Mesenchymal stem cell (in vitro differentiated cells and primary cell): ENCODE measurements around the gene TMEM240.

Experiments used
- DNase-seq: peaks from one replicate; pipeline ENCODE4 v3.0.0-alpha.2; 2013
- H2AFZ ChIP-seq: one replicate; pipeline ENCODE4 v1.6.1; 2013; ENCODE audit warnings: low read depth, mild to moderate bottlenecking, control low read depth, inconsistent platforms, low read length, moderate library complexity
- H2AK5ac ChIP-seq: 2 replicates; pipeline ENCODE4 v1.6.1; 2013; ENCODE audit warnings: low read length, moderate library complexity, mild to moderate bottlenecking, inconsistent platforms; ENCODE audit not compliant: severe bottlenecking
- H2BK120ac ChIP-seq: one replicate; pipeline ENCODE4 v1.6.1; 2013; ENCODE audit warnings: low read depth, mild to moderate bottlenecking, inconsistent platforms, low read length, moderate library complexity
- H2BK12ac ChIP-seq, 2 experiments: one replicate each; pipeline ENCODE4 v1.6.1; 2013; ENCODE audit warnings: inconsistent platforms in 2 of 2, low read length in 2 of 2, mild to moderate bottlenecking in 2 of 2, moderate library complexity in 2 of 2, control low read depth in 1 of 2
- H2BK15ac ChIP-seq: one replicate; pipeline ENCODE4 v1.6.1; 2013; ENCODE audit warnings: mild to moderate bottlenecking, low read depth, inconsistent platforms; ENCODE audit not compliant: poor library complexity, severe bottlenecking
- H2BK5ac ChIP-seq: 2 replicates; pipeline ENCODE4 v1.6.1; 2013; ENCODE audit warnings: low read depth, mild to moderate bottlenecking, low read length, control low read depth, inconsistent platforms; ENCODE audit not compliant: poor library complexity, severe bottlenecking
- H3K14ac ChIP-seq, 2 experiments: one replicate each; pipeline ENCODE4 v1.6.1; 2013; ENCODE audit warnings: inconsistent platforms in 2 of 2, low read length in 2 of 2, control low read depth in 1 of 2, mild to moderate bottlenecking in 1 of 2, moderate library complexity in 1 of 2
- H3K18ac ChIP-seq, 2 experiments: one replicate each; pipeline ENCODE4 v1.6.1; 2013; ENCODE audit warnings: inconsistent platforms in 2 of 2, low read length in 2 of 2, control low read depth in 1 of 2, low read depth in 1 of 2, mild to moderate bottlenecking in 1 of 2
- H3K23ac ChIP-seq, 2 experiments: one replicate each; pipeline ENCODE4 v1.6.1; 2013; ENCODE audit warnings: inconsistent platforms in 2 of 2, low read length in 2 of 2, mild to moderate bottlenecking in 2 of 2, moderate library complexity in 2 of 2, control low read depth in 1 of 2
- H3K27ac ChIP-seq: 2 replicates; pipeline ENCODE4 v1.5.1; 2013; ENCODE audit warnings: mild to moderate bottlenecking, moderate library complexity, low read length, control low read depth, inconsistent platforms; ENCODE audit not compliant: poor library complexity, severe bottlenecking
- H3K27me3 ChIP-seq, 2 experiments: 2 replicates each; pipeline versions ENCODE4 v1.6.1 to v1.7.0; 2013; ENCODE audit warnings: low read length in 2 of 2, mild to moderate bottlenecking in 2 of 2, moderate library complexity in 2 of 2, control low read depth in 1 of 2, inconsistent platforms in 1 of 2; ENCODE audit not compliant: control insufficient read depth in 1 of 2, insufficient read depth in 1 of 2
- H3K36me3 ChIP-seq, 2 experiments: 2 replicates each; pipeline versions ENCODE4 v1.6.1 to v1.7.0; 2013; ENCODE audit warnings: low read length in 2 of 2, control low read depth in 1 of 2, inconsistent platforms in 1 of 2, low read depth in 1 of 2, mild to moderate bottlenecking in 1 of 2; ENCODE audit not compliant: insufficient read depth in 2 of 2, control insufficient read depth in 1 of 2
- H3K4ac ChIP-seq, 2 experiments: one replicate each; pipeline ENCODE4 v1.6.1; 2013; ENCODE audit warnings: inconsistent platforms in 2 of 2, low read length in 2 of 2, mild to moderate bottlenecking in 2 of 2, moderate library complexity in 2 of 2, control low read depth in 1 of 2, low read depth in 1 of 2
- H3K4me1 ChIP-seq: 2 replicates; pipeline ENCODE4 v1.6.1; 2013; ENCODE audit warnings: low read depth, low read length, control low read depth; ENCODE audit not compliant: control insufficient read depth, insufficient read depth
- H3K4me2 ChIP-seq: 2 replicates; pipeline ENCODE4 v1.6.1; 2013; ENCODE audit warnings: low read length, mild to moderate bottlenecking, inconsistent platforms; ENCODE audit not compliant: poor library complexity, severe bottlenecking
- H3K4me3 ChIP-seq, 2 experiments: 2 replicates each; pipeline versions ENCODE4 v1.5.1 to v1.7.0; 2013; ENCODE audit warnings: low read length in 2 of 2, mild to moderate bottlenecking in 2 of 2, control low read depth in 1 of 2, low read depth in 1 of 2; ENCODE audit not compliant: insufficient read depth in 1 of 2
- H3K79me1 ChIP-seq: replicated peaks from 2 replicates; pipeline ENCODE4 v1.6.1; 2013; ENCODE audit warnings: mild to moderate bottlenecking, control low read depth, low read length, inconsistent platforms; ENCODE audit not compliant: poor library complexity, severe bottlenecking
- H3K9ac ChIP-seq: 2 replicates; pipeline ENCODE4 v1.7.0; 2013; ENCODE audit warnings: mild to moderate bottlenecking, low read length, moderate library complexity
- H3K9me3 ChIP-seq: 2 replicates; pipeline ENCODE4 v1.7.0; 2013; ENCODE audit warnings: mild to moderate bottlenecking, low read length; ENCODE audit not compliant: control insufficient read depth
- H4K8ac ChIP-seq: one replicate; pipeline ENCODE4 v1.6.1; 2013; ENCODE audit warnings: inconsistent platforms, mild to moderate bottlenecking, low read length, moderate library complexity
- H4K91ac ChIP-seq: one replicate; pipeline ENCODE4 v1.6.1; 2013; ENCODE audit warnings: mild to moderate bottlenecking, low read length, inconsistent platforms
- WGBS: methylation state at CpG from one replicate; pipeline ENCODE4 v1.1.7; 2013; ENCODE audit warnings: mixed read lengths; 5-methylcytosine and 5-hydroxymethylcytosine counted together

TMEM240 gene

GRCh38 chr1:1565340-1565739 lies 24.9 kb upstream of the TMEM240 start:
- Histone ChIP-seq H3K4ac (no peak overlapping the region), H3K4me1 (peaks cover 11% of the 10 kb centered on the region), H3K14ac (no peak overlapping the region), H3K27me3 (no peaks in the 10 kb centered on the region), H3K9me3 (no peaks in the 10 kb centered on the region), H4K91ac (no peak overlapping the region), H4K8ac (no peak overlapping the region), H2AK5ac (no peak overlapping the region), H3K23ac (no peak overlapping the region), H2BK12ac (no peak overlapping the region), H2BK120ac (no peak overlapping the region), H3K36me3 (peaks cover 63 to 69% of the 10 kb centered on the region in 2 experiments), H3K4me2 (no peak overlapping the region), H3K18ac (no peak overlapping the region), H3K9ac (no peak overlapping the region), H2BK15ac (no peak overlapping the region), H2BK5ac (no peak overlapping the region), H3K79me1 (peaks cover 20% of the 10 kb centered on the region), H3K27ac (no peak overlapping the region), H2AFZ (no peak overlapping the region), H3K4me3 (no peak overlapping the region)
- no peak for DNase-seq
- 98% methylated on average over 9 of the region's 10 CpGs for WGBS

GRCh38 chr1:1564268-1564667 lies 23.8 kb upstream of the TMEM240 start:
- Histone ChIP-seq H4K91ac (no peak overlapping the region), H3K4me1 (peaks cover 8% of the 10 kb centered on the region), H3K14ac (no peak overlapping the region), H3K79me1 (peaks cover 25% of the 10 kb centered on the region), H3K9ac (no peak overlapping the region), H4K8ac (no peak overlapping the region), H3K4ac (no peak overlapping the region), H3K4me2 (no peak overlapping the region), H3K27me3 (no peaks in the 10 kb centered on the region), H3K27ac (no peak overlapping the region), H2BK120ac (no peak overlapping the region), H3K23ac (no peak overlapping the region), H3K9me3 (no peaks in the 10 kb centered on the region), H3K4me3 (no peak overlapping the region), H2BK15ac (no peak overlapping the region), H3K18ac (no peak overlapping the region), H2AK5ac (no peak overlapping the region), H3K36me3 (peaks cover 68 to 71% of the 10 kb centered on the region in 2 experiments), H2BK5ac (no peak overlapping the region), H2BK12ac (no peak overlapping the region), H2AFZ (no peak overlapping the region)
- DNase-seq: no peak
- 96% methylated on average over 19 of the region's 19 CpGs for WGBS

- Histone ChIP-seq H2AK5ac (no peak overlapping the region), H3K18ac (no peak overlapping the region), H3K9me3 (no peaks in the 10 kb centered on the region), H3K36me3 (peaks cover 67 to 73% of the 10 kb centered on the region in 2 experiments), H3K79me1 (peaks cover 25% of the 10 kb centered on the region), H3K4me1 (peaks cover 8% of the 10 kb centered on the region), H3K27ac (no peak overlapping the region), H3K4me2 (no peak overlapping the region), H2BK12ac (no peak overlapping the region), H4K8ac (no peak overlapping the region), H3K27me3 (no peaks in the 10 kb centered on the region), H2BK5ac (no peak overlapping the region), H2BK120ac (no peak overlapping the region), H3K14ac (no peak overlapping the region), H3K9ac (no peak overlapping the region), H2BK15ac (no peak overlapping the region), H4K91ac (no peak overlapping the region), H3K23ac (no peak overlapping the region), H2AFZ (no peak overlapping the region), H3K4me3 (no peak overlapping the region), H3K4ac (no peak overlapping the region)
- DNase-seq: no peak
- 96% methylated on average over 12 of the region's 12 CpGs for WGBS
Observed at GRCh38 chr1:1563688-1564087, 23.3 kb upstream of the TMEM240 start.

DNA sequence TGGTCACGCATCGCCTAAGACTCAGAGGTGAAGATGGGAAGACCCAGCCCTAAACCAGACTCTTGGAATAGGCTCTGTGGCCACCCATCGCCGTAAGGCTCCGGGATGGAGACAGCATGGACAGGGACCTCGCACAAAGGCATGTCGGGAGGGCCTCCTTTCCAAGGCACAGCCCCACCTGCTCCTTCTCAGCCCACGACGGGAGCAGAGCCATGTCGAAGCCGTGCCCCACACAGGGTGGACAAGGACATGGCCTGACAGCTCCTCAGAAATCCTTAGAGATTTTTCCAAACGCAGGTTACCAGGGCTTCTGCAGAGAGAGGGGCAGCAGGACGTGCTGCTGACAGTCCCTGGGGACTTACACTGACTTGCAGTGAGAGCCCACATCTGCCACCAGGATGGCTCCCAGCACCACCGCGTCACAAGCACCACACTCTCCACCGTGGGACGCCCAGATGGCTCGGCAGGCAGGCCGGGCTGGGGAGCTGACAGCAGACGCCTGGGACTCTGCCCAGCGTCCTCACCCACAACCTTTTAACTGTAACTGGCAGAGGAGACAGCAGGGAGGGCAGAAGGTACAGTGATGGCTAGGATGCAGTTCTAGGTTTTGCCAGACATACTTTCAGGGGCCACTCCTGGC lies 22.3 kb upstream of the TMEM240 start:
- DNase-seq: no peak
- H3K79me1 ChIP-seq: peaks cover 31% of the 10 kb centered on the region
- 96% methylated on average over 19 of the region's 21 CpGs for WGBS
- H3K23ac ChIP-seq: no peak overlapping the region
- no peak overlapping the region for H2BK12ac ChIP-seq
- no peak overlapping the region for H4K8ac ChIP-seq
- no peak overlapping the region for H2AK5ac ChIP-seq
- peaks cover 8% of the 10 kb centered on the region for H3K4me1 ChIP-seq
- no peak overlapping the region for H3K4me2 ChIP-seq
- no peak overlapping the region for H3K27ac ChIP-seq
- H3K36me3 ChIP-seq: peaks cover 72 to 79% of the 10 kb centered on the region in 2 experiments
- no peak overlapping the region for H4K91ac ChIP-seq
- H3K27me3 ChIP-seq: no peaks in the 10 kb centered on the region
- no peak overlapping the region for H2BK120ac ChIP-seq
- H3K4me3 ChIP-seq: no peak overlapping the region
- no peak overlapping the region for H2BK5ac ChIP-seq
- H3K9me3 ChIP-seq: no peaks in the 10 kb centered on the region
- no peak overlapping the region for H2AFZ ChIP-seq
- H3K4ac ChIP-seq: no peak overlapping the region
- no peak overlapping the region for H2BK15ac ChIP-seq
- H3K14ac ChIP-seq: no peak overlapping the region
- H3K9ac ChIP-seq: no peak overlapping the region
- H3K18ac ChIP-seq: no peak overlapping the region
